HL-60/S4 treated with phorbol 12-myristate 13-acetate at 8.2 ng/mL for 4 days and 3 days (cell line): ENCODE data around the gene KCNJ1.

Experiments used
- in situ Hi-C: fragments of 300-500 bp; cut with MboI; formaldehyde crosslinking; loops from 2 replicates; pipeline ENCODE4 v1.15.0; 2022; ENCODE audit warnings: low sequenced_read_pairs

KCNJ1 gene

DNA sequence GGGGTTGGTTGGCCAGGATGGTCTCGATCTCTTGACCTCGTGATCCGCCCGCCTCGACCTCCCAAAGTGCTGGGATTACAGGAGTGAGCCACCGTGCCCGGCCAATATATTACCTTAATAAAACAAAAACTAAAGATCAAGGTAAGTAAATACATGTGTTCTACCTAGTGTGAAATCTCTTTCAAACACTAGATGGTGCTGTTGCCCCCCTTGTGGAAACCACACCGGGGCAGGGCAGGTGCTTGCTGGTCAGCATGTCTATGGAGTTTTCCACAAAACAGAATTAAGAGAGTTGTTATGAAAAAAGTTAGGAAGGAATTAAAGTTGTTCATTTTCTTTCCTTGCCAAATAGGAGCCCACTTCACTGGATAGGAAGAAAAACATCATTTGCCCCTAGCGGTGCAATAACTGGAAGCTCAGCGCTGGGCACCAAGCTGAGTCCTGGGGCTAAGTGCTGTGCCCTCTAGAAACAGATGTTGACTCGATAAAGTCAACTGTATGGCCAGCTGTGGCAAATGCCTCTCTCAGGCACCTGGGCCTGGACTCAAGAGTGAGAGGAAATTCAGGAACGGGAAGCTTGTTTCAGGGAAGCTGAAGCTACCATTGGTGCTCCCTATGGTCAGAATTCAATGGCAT lies 17.7 kb upstream of the KCNJ1 start:
- in situ Hi-C loops: no loop called here

DNA sequence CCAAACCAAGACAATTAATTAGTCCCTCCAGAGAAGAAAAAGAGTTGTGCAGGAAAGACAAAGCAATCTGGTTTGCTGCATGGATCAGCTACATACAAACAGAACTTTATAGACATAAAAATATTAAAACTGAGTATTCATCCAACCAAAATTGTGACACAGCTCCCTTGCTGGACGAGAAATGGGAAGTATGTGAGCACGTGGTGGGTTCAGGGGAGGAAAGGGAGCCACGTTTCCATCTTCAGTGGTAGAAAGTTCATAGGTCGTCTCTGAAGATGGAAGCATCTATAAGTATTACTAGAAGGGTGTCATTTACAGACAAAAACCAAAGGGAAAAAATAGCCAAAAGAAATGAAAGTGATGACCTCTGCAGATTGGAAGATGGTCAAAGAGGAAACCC lies 17.0 kb upstream of the KCNJ1 start:
- in situ Hi-C loops: no loop called here

DNA sequence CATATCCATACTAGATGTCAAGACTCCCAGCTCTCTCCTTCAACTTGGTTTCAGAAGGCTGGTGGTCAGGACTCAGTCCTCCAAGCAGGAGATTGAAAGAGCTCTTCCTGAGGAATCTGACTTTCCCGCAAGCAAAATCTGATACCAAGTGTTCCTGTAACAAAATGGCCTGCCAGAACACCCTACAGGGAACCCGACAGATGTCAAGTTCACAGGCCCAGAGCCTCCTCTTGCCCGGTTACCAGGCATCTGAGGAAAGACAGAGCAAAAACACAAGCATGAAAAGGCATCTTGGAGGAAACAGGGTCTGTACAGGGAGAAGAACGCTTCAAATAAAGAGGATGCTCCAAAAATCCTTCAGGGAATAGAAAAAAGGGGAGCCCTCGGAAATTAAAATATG lies 15.4 kb upstream of the KCNJ1 start:
- in situ Hi-C loops: no loop called here

DNA sequence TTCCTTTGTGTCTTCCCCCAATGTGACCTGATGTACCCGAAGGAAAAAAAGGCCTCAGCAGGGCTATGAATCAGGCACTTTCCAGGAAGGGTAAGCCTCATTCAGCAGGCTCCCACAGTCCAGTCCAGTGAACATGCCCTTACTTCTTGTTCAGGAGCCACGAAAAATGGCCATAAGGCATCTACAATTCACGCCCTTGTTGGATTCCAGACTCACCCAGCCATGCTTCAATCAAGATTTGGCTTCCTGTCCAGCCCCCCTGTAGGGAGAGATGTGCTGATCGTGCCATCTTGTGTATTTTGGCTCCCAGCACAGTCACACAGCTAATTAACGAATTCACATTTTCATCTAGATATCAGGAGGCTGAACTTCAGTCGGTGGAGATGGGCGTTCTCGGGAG lies 14.1 kb upstream of the KCNJ1 start:
- in situ Hi-C loops: no loop called here

GRCh38 chr11:128879817-128880216 lies 12.7 kb upstream of the KCNJ1 start:
- in situ Hi-C loops: no loop called here

DNA sequence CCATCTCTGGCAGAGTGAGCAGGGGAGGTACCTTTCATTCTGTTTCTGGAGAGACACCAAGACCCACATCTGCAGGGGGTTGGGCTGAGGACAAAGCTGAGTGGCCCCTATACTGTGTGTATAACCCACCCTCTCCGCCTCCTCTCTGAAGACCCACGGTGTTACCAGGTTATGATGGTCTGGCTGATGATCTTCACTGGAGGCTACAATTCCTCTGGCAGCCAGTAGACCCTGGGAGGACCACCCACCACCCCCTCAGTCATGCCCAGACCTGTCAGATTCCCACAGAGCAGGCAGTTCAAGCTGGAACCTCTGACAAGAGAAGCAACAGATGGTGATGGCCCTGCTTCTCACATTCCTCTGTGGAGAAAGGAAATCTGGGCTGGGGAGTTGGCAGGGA lies 11.4 kb upstream of the KCNJ1 start:
- in situ Hi-C loops: no loop called here

GRCh38 chr11:128877726-128878125 lies 10.6 kb upstream of the KCNJ1 start:
- in situ Hi-C loops: no loop called here

DNA sequence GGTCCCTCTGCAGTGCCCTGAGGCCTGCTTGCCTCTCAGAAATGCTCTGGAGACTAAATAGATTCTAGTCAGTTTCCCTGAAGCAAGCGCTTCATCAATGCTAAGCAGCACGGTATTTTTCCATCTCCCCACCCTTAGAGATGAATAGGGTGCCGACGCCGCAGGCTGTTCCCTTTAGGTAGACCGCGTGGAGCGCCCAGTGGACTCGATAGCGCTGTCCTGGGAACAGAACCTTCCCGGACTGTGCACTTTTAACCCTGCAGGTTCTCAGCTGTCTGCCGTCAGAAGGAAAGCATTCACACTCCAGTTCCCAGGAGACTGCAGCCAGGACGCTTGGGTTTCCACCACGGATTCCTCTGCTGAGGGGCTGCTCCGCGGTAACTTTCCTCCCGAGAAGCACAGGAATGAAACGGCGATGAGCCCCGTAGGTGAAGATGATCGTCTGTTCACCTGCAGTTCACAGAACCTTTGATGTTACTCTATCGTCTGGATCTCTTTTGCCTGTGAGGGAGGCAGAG lies 9.1 kb upstream of the KCNJ1 start:
- in situ Hi-C loops: no loop called here

GRCh38 chr11:128874427-128874826 lies 7.3 kb upstream of the KCNJ1 start:
- in situ Hi-C loops: no loop called here

- in situ Hi-C loops: no loop called here
Observed at GRCh38 chr11:128872594-128872993, 5.5 kb upstream of the KCNJ1 start.

GRCh38 chr11:128872094-128872493 lies 5.0 kb upstream of the KCNJ1 start:
- in situ Hi-C loops: no loop called here

DNA sequence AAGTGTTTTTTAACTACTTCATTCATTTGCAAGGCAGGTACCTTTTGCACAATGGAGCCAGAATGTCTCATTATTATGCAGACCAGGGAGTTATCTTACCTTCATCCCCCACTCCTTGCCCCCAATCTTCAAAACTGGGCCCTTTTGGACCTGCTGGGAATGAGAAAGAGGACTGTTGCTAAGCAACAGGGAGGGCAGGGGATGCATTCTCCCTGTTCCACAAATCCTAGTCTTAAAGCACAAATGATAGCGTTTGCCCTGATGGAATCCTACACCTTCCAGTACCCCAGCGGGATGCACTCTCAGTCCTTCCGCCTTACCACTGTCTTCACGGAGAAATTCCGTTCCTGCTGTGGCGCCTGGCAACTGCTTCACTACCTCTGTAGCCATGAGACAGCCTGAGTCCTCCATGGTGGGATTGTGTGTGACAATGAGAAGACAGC lies 4.1 kb upstream of the KCNJ1 start:
- in situ Hi-C loops: no loop called here

GRCh38 chr11:128868841-128869671 lies 2.0 kb upstream of the KCNJ1 start:
- in situ Hi-C loops: no loop called here

- in situ Hi-C loops: no loop called here
Observed at GRCh38 chr11:128865490-128865889, 1.6 kb downstream of the KCNJ1 start.

DNA sequence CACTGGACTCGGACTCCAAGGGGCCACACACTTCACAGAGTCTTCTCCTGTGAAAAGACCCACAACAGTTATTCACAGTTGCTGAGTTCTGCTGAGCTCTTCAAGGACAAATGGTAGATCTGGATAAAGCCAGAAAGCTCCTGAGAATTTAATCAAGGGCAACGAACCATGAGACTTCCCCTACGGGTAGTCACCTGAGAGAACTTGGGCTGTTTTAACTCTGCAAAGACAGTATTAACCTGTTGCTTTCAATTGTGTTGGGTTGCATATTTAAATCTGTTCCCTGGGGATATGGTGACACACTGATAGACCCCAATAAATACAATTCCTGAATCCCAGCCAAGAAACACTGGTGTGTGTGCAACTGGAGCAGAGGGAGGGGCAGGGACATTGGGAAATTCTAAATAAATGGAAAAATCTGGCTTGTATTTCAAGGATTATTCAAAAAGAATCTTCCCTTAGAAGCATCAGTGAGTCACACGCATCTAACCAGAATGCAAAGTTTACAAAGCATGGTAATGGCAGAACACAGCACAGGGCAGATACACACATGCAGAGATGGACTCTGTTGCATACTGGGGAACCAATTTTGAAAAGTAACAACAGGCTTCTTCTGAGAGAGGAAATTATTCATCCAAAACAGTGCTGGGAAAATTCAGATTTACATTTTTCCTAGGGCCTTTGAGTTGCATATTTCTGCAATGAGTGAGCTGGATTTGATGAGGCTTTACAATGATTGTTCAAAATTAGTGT lies 4.0 kb downstream of the KCNJ1 start:
- in situ Hi-C loops: no loop called here

DNA sequence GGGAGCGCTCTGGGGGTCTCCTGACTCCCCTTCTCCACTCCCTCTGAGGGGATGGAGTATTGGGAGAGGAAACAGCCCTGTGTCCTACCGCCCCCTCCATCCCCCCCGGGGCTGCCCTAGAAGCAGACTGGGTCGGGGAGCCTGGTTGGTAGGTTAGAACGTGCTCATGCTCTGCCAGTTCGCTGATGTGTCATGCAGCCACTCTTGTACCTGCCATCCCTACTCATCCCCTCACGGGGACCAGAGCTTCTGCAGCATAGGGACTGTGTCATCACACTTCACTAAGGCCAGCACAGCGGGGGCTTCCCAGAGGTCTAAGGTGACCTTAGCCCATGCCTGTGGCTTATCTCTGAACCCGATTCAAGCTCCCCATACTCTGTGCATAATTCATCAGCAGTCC lies 4.7 kb downstream of the KCNJ1 start:
- in situ Hi-C loops: no loop called here

DNA sequence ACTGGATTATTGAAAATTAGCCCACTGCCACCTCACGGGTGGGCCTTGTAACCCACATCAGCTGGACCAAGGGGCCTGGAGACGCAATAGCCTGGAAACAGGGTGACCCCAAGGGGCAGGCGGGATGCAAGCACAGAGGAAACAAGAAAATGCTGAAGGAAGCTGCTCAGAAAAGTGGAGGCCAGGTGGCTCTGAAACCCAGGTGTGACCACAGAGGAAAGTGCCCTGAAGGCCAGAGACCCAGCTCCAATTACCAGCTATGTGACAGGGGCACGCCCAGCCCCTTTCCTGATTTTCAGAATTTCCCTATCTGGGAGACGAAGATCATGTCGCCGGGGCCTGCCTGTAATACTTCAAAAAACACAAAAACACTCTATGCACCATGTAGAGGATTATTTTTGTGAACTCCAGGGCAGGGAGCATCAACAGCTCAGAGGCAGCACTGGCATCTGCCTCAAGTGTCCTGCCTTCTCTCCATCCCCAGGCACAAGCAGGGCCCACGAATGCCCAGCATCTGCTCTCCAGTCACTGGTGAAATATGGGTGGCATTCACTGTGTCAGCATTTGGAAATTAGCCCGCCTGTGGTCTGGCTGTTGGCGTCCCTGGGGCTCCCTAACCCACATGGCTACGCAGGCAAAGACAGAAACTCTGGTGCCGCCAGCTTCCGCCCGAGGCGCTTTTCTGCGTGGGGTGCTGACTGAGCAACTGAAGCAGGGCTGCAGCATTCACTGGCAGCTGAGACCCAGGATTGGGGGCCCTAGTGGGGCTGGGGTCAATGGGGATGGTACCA lies 6.3 kb downstream of the KCNJ1 start:
- in situ Hi-C loops: no loop called here

DNA sequence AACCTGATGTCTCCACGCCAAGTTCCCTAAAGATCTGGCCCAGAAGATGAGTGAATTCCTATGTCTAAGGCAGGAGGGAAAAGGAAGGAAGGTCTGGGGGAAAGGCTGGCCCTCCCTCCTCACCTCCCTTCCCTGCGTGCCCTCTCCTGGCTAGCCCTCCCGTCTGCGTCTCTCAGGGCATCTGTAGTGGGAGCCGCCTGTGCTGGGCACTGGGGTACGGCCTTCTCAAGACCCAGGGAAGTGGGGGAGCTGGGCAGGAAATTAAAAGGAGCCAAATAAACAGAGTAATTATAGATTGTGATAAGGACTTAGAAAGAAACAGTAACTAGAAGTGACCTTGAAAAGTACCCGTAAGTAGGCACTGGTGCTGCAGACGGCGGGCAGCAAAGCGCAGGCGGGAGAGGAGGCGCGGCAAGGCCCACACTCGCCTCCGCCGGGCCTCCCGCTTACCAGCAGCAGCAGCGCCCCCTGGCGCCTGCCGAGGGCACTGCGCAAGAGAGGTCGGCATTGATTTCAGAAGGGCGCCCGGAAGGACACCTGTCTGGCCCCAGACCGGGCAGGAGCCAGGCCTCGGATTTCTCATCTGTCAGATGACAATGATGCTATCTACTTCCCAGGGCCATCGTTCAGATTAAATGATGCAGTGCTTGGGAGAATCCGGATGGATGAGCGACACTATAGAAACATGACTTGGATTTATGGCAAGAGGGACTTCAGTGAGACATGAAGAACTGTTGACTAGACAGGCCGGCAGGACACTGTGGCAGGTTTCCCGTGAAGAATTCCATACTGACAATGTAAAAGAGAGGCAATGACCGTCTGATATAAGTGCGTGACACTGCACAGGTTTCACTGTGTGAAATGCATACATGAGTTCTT lies 7.3 kb downstream of the KCNJ1 start:
- in situ Hi-C loops: no loop called here

- in situ Hi-C loops: no loop called here
Observed at GRCh38 chr11:128857341-128857740, 9.8 kb downstream of the KCNJ1 start.

DNA sequence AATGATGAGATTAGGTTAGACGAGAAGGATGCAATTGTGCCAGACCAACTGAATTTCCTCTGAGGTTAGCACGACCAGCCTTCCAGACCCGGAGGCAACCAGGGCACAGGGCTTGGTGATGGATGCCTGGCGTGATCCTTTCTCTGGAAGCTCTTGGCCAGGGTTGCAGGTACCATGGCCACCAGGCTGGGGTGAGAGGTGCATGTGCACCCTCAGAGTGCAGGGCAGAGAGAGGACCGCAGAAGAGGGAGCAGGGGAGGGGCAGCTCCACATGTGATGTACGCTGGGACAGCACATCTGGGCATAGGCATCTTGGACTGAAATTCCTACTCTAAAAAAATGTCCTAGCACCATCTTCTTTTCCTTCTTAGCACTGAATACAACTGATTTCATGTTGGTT lies 10.9 kb downstream of the KCNJ1 start:
- in situ Hi-C loops: no loop called here
